GM23248 (cell line): Measurements from ENCODE around the gene CSNK1G1. TPM values are rescaled to one million over a fixed set of nuclear protein-coding genes. Genes with fewer than 3 reads are reported as not detected.
A peak's percentile ranks its signal among the peaks of the same experiment; 100 is the strongest.

Experiments used
- DNase-seq: peaks from one replicate; pipeline ENCODE4 v3.0.0-alpha.2; 2015
- H2AFZ ChIP-seq: fragments of 200-600 bp; sonication (generic); 2 replicates; pipeline ENCODE4 v1.6.1; 2016; ENCODE audit warnings: antibody characterized with exemption
- H3F3A ChIP-seq: fragments of 200-600 bp; sonication (generic); 2 replicates; pipeline ENCODE4 v1.6.1; 2016; ENCODE audit warnings: mild to moderate bottlenecking, antibody characterized with exemption, mixed run types; ENCODE audit not compliant: insufficient read depth
- H3K27ac ChIP-seq: fragments of 200-600 bp; sonication (generic); 2 replicates; pipeline ENCODE4 v1.5.1; 2016; ENCODE audit warnings: mild to moderate bottlenecking
- H3K27me3 ChIP-seq: fragments of 200-600 bp; sonication (generic); replicated peaks from 2 replicates; pipeline ENCODE4 v1.6.1; 2016; ENCODE audit warnings: mild to moderate bottlenecking; ENCODE audit not compliant: insufficient read depth
- H3K36me3 ChIP-seq: fragments of 200-600 bp; sonication (generic); 2 replicates; pipeline ENCODE4 v1.6.1; 2016; ENCODE audit warnings: low read depth, mild to moderate bottlenecking
- H3K4me1 ChIP-seq: fragments of 200-600 bp; sonication (generic); 2 replicates; pipeline ENCODE4 v1.6.1; 2016; ENCODE audit warnings: mild to moderate bottlenecking; ENCODE audit not compliant: insufficient read depth
- H3K4me2 ChIP-seq: fragments of 200-600 bp; sonication (generic); one replicate; pipeline ENCODE4 v1.6.1; 2016; ENCODE audit warnings: mild to moderate bottlenecking; ENCODE audit not compliant: unreplicated experiment
- H3K4me3 ChIP-seq: fragments of 200-600 bp; sonication (generic); 2 replicates; pipeline ENCODE4 v1.5.1; 2016; ENCODE audit warnings: mild to moderate bottlenecking
- H3K79me2 ChIP-seq: fragments of 200-600 bp; sonication (generic); 2 replicates; pipeline ENCODE4 v1.6.1; 2016; ENCODE audit warnings: mild to moderate bottlenecking; ENCODE audit not compliant: insufficient read depth
- H3K9ac ChIP-seq: fragments of 200-600 bp; sonication (generic); 2 replicates; pipeline ENCODE4 v1.6.1; 2016; ENCODE audit warnings: mild to moderate bottlenecking
- H3K9me2 ChIP-seq: fragments of 200-600 bp; sonication (generic); 2 replicates; pipeline ENCODE4 v1.6.1; 2016; ENCODE audit warnings: mixed run types, mild to moderate bottlenecking, moderate library complexity; ENCODE audit not compliant: insufficient read depth
- H3K9me3 ChIP-seq: fragments of 200-600 bp; sonication (generic); one replicate; pipeline ENCODE4 v1.6.1; 2017; ENCODE audit warnings: low read depth
- H4K20me1 ChIP-seq: fragments of 200-600 bp; sonication (generic); 2 replicates; pipeline ENCODE4 v1.6.0; 2016; ENCODE audit not compliant: insufficient read depth
- EZH2 ChIP-seq: fragments of 200-600 bp; sonication (generic); IDR thresholded peaks from 2 replicates; pipeline ENCODE4 v1.6.1; 2018; ENCODE audit warnings: antibody characterized with exemption, mild to moderate bottlenecking; ENCODE audit not compliant: insufficient read depth, poor library complexity, severe bottlenecking
- EZH2phosphoT487 ChIP-seq: fragments of 200-600 bp; sonication (generic); IDR thresholded peaks from 2 replicates; pipeline ENCODE4 v1.6.1; 2018; ENCODE audit warnings: antibody characterized with exemption, moderate library complexity, mild to moderate bottlenecking, low read depth; ENCODE audit not compliant: insufficient read depth
- WGBS, 2 experiments: methylation state at CpG; one replicate each; pipeline ENCODE4 v1.1.6; 2015 to 2017; ENCODE audit warnings: low lambda C conversion rate in 2 of 2, low coverage in 1 of 2; ENCODE audit errors: missing lambda C conversion rate in 2 of 2; 5-methylcytosine and 5-hydroxymethylcytosine counted together
- in situ Hi-C: fragments of 300-500 bp; cut with MboI; formaldehyde crosslinking; loops from 2 replicates; pipeline ENCODE4 v1.15.0; 2020
- polyA plus RNA-seq: library from polyadenylated mRNA; unstranded; fragments of >200 nt; fragmentation: Nextera tagmentation; extraction: Ambion mirVana; gene quantifications from 2 replicates; pipeline ENCODE4 v1.2.1, GENCODE V29; 2016
- total RNA-seq: library from RNA; depleted of rRNA; stranded (reverse); fragments of >200 nt; shearing (Covaris generic); gene quantifications from 2 replicates; pipeline ENCODE4 v1.2.3, GENCODE V29; 2014

The CSNK1G1 gene
- total and polyA plus RNA-seq, 2 experiments from 2014 or later: 14.8 to 17.1 TPM

- 85 to 86% methylated on average over 11 of the region's 11 CpGs for WGBS, 2 experiments
- peaks cover 79% of the 10 kb centered on the region for H3F3A ChIP-seq
- H3K9me3 ChIP-seq: no peaks in the 10 kb centered on the region
- H3K36me3 ChIP-seq: peaks cover 55% of the 10 kb centered on the region
- H4K20me1 ChIP-seq: 0 out of 2 replicates have a peak, but pooled peaks cover 11% of the 10 kb centered on the region
- no peak overlapping the region for H3K4me3 ChIP-seq
- H2AFZ ChIP-seq: no peak overlapping the region
- H3K9me2 ChIP-seq: no peaks in the 10 kb centered on the region
- H3K27me3 ChIP-seq: no peaks in the 10 kb centered on the region
- no peak overlapping the region for H3K4me2 ChIP-seq
- peaks cover 44% of the 10 kb centered on the region for H3K79me2 ChIP-seq
- H3K9ac ChIP-seq: peak overlapping the region; percentile 91
- H3K4me1 ChIP-seq: peaks cover 19% of the 10 kb centered on the region
- no peak for TF ChIP-seq EZH2phosphoT487
- no peak for TF ChIP-seq EZH2
- peak overlapping the region; percentile 26 for H3K27ac ChIP-seq
- no peak for DNase-seq
- in situ Hi-C loops: no loop called here
Measured at GRCh38 chr15:64158363-64159134, 197.4 kb downstream of the CSNK1G1 start.

GRCh38 chr15:64157599-64158125 is 198.3 kb downstream of the CSNK1G1 start:
- H4K20me1 ChIP-seq: 0 out of 2 replicates have a peak, but pooled peaks cover 11% of the 10 kb centered on the region
- DNase-seq: no peak
- H3K27ac ChIP-seq: peak overlapping the region; percentile 26; the same call in 1 of the 2 replicates
- H3K36me3 ChIP-seq: peaks cover 55% of the 10 kb centered on the region
- peaks cover 44% of the 10 kb centered on the region for H3K79me2 ChIP-seq
- 96 to 100% methylated on average over 1 of the region's 1 CpG for WGBS, 2 experiments
- H3K4me2 ChIP-seq: no peak overlapping the region
- H3K9me2 ChIP-seq: no peaks in the 10 kb centered on the region
- peaks cover 3% of the 10 kb centered on the region; the same call in 1 of the 2 replicates for H3K27me3 ChIP-seq
- H3K4me3 ChIP-seq: no peak overlapping the region
- no peak overlapping the region for H3K9ac ChIP-seq
- peaks cover 19% of the 10 kb centered on the region for H3K4me1 ChIP-seq
- no peak overlapping the region for H2AFZ ChIP-seq
- peaks cover 79% of the 10 kb centered on the region for H3F3A ChIP-seq
- in situ Hi-C loops: no loop called here
- no peak for TF ChIP-seq EZH2
- no peaks in the 10 kb centered on the region for H3K9me3 ChIP-seq

GRCh38 chr15:64156652-64157331 is 199.2 kb downstream of the CSNK1G1 start:
- H3K4me3 ChIP-seq: no peak overlapping the region
- H3K9ac ChIP-seq: no peak overlapping the region
- H3K27me3 ChIP-seq: peaks cover 10% of the 10 kb centered on the region; the same call in 1 of the 2 replicates
- TF ChIP-seq EZH2phosphoT487: no peak
- TF ChIP-seq EZH2: no peak
- H3K27ac ChIP-seq: no peak overlapping the region
- 87 to 89% methylated on average over 16 of the region's 16 CpGs for WGBS, 2 experiments
- no peak overlapping the region for H2AFZ ChIP-seq
- no peaks in the 10 kb centered on the region for H3K9me3 ChIP-seq
- peaks cover 55% of the 10 kb centered on the region for H3K36me3 ChIP-seq
- in situ Hi-C loops: no loop called here
- H3K4me2 ChIP-seq: no peak overlapping the region
- no peaks in the 10 kb centered on the region for H3K9me2 ChIP-seq
- H3K4me1 ChIP-seq: peaks cover 19% of the 10 kb centered on the region
- peaks cover 74% of the 10 kb centered on the region for H3F3A ChIP-seq
- DNase-seq: no peak
- peaks cover 37% of the 10 kb centered on the region for H3K79me2 ChIP-seq
- H4K20me1 ChIP-seq: 0 out of 2 replicates have a peak, but pooled peaks cover 11% of the 10 kb centered on the region

- TF ChIP-seq EZH2: no peak
- no peak for TF ChIP-seq EZH2phosphoT487
- Histone ChIP-seq H3K4me2 (no peak overlapping the region), H3F3A (peaks cover 73% of the 10 kb centered on the region), H3K27me3 (peaks cover 10% of the 10 kb centered on the region; the same call in 1 of the 2 replicates), H3K9ac (no peak overlapping the region), H4K20me1 (0 out of 2 replicates have a peak, but pooled peaks cover 11% of the 10 kb centered on the region), H2AFZ (no peak overlapping the region), H3K36me3 (peaks cover 52% of the 10 kb centered on the region), H3K9me2 (no peaks in the 10 kb centered on the region), H3K9me3 (no peaks in the 10 kb centered on the region), H3K4me1 (peaks cover 12% of the 10 kb centered on the region), H3K27ac (no peak overlapping the region), H3K4me3 (no peak overlapping the region), H3K79me2 (peaks cover 29% of the 10 kb centered on the region)
- in situ Hi-C loops: no loop called here
- 84 to 90% methylated on average over 14 to 15 of the region's 15 CpGs for WGBS, 2 experiments
- no peak for DNase-seq
Measured at GRCh38 chr15:64155802-64156651, 199.9 kb downstream of the CSNK1G1 start.
